ENCODE data around the gene SENP3. TPM values are rescaled to one million over a fixed set of nuclear protein-coding genes. Genes with fewer than 3 reads are reported as not detected.
A peak's percentile ranks its signal among the peaks of the same experiment; 100 is the strongest.

Gene SENP3
- total RNA-seq, 4 donors from 2014 or later = 40.2 to 53.5 (median 51.6) TPM

DNA sequence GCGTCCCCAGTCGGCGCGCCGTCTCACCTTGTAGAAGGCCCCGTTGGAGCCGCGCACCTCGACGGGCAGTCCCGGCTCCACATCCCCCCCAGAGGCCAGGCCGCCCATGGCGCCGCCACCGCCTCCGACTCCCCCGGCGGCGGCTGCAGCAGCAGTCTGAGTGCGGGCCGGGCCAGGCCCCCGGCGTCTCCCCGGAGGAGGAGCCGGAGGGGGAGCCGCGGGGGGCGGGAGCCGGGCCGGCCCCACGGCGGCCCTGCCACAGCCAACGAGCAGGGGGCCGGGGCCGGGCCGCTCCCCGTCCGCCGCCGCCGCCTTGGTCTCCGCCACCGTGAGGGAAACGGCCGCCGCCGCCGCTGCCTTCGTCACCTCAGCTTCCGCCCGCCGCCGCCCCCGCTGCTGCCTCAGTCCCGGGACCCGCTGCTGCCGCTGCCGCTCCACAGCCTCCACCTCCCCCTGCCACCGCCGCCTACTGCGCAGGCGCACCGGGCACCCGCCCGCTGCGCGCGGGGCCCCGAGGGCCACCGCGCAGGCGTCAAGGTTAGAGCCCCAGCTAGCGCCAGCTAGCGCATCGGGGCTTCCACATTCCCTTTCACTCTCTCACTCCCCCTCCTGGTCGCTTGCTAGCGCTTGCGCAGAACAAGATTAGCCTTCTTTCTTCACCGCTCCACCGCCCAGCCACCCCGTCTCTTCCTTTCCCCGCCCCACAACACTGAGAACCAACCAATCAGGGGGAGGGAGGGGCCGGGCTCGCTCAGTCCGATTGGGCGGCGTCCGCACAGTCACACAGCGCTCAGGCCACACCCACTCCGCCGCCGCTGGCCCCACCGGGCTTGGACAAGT, 52.9 kb downstream of the SENP3 start, which contains the start of gene FXR2:
FXR2 (minus strand) TSS at position 473 of the 840 bp plus-strand sequence; CDS start at position 108, 365 bp downstream.
- peak; percentile 100 for DNase-seq (ENCODE audit: low spot score in 2 of 2)
- Histone ChIP-seq H3K27me3 (no peaks in the 10 kb centered on the region), H3K4me1 (peaks cover 44% of the 10 kb centered on the region), H3K9me3 (no peaks in the 10 kb centered on the region), H3K36me3 (peaks cover 11% of the 10 kb centered on the region), H3K27ac (peak within 1 kb of the TSS; percentile 94), H3K4me3 (peak within 1 kb of the TSS; percentile 83)
- WGBS = under 1% methylated on average over 36 of the region's 93 CpGs
- TF ChIP-seq POLR2A (IDR thresholded peaks at IDR 0.05) = peak in 1 of 2 donors; percentile 70
- TF ChIP-seq EP300 (IDR thresholded peaks at IDR 0.05) = no peak
- TF ChIP-seq, protein P1, sequence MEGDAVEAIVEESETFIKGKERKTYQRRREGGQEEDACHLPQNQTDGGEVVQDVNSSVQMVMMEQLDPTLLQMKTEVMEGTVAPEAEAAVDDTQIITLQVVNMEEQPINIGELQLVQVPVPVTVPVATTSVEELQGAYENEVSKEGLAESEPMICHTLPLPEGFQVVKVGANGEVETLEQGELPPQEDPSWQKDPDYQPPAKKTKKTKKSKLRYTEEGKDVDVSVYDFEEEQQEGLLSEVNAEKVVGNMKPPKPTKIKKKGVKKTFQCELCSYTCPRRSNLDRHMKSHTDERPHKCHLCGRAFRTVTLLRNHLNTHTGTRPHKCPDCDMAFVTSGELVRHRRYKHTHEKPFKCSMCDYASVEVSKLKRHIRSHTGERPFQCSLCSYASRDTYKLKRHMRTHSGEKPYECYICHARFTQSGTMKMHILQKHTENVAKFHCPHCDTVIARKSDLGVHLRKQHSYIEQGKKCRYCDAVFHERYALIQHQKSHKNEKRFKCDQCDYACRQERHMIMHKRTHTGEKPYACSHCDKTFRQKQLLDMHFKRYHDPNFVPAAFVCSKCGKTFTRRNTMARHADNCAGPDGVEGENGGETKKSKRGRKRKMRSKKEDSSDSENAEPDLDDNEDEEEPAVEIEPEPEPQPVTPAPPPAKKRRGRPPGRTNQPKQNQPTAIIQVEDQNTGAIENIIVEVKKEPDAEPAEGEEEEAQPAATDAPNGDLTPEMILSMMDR (IDR thresholded peaks at IDR 0.05) = peak; percentile 54 to 81

- 2% methylated on average over 28 of the region's 28 CpGs for WGBS
Observed at GRCh38 chr17:7615265-7615747, 53.6 kb downstream of the SENP3 start.

DNA sequence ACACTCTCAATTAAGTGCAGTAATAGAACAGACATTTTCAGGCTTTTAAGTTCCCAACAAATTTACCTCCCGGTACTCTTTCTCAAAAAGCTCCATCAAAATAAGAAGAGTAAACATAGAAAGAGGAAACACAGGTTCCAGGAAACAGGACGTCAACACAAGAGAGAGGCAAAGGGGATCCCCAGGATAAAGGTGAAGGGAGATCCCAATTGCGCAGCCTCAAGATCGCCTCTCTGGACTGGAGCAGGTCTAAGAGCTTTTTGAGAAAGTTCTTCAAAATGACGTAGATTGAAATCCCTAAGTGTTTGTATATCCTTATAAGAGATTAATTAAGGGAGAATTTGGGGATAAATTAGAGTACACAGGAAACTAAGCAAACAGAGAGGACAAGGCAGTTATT, 56.9 kb downstream of the SENP3 start:
- Histone ChIP-seq H3K27me3 (no peaks in the 10 kb centered on the region), H3K4me1 (peaks cover 10% of the 10 kb centered on the region), H3K4me3 (no peak overlapping the region), H3K36me3 (no peaks in the 10 kb centered on the region), H3K9me3 (no peaks in the 10 kb centered on the region), H3K27ac (no peak overlapping the region)
- no peak for DNase-seq (ENCODE audit: low spot score in 2 of 2)
- 88% methylated on average over 5 of the region's 5 CpGs for WGBS
- TF ChIP-seq EP300 (IDR thresholded peaks at IDR 0.05) (no peak), POLR2AphosphoS5 (IDR thresholded peaks at IDR 0.05) (no peak), POLR2A (IDR thresholded peaks at IDR 0.05) (no peak)
- TF ChIP-seq, protein P1 (IDR thresholded peaks at IDR 0.05) = no peak

More at GRCh38 chr17:7615265-7615747, 53.6 kb downstream of the SENP3 start:
- no peak for DNase-seq (ENCODE audit: low spot score in 2 of 2)
- Histone ChIP-seq H3K9me3 (no peaks in the 10 kb centered on the region), H3K27me3 (no peaks in the 10 kb centered on the region), H3K36me3 (peaks cover 10% of the 10 kb centered on the region), H3K27ac (peak overlapping the region; percentile 94), H3K4me1 (peaks cover 40% of the 10 kb centered on the region), H3K4me3 (peak overlapping the region; percentile 83)
- no peak for TF ChIP-seq POLR2A (IDR thresholded peaks at IDR 0.05)

DNA sequence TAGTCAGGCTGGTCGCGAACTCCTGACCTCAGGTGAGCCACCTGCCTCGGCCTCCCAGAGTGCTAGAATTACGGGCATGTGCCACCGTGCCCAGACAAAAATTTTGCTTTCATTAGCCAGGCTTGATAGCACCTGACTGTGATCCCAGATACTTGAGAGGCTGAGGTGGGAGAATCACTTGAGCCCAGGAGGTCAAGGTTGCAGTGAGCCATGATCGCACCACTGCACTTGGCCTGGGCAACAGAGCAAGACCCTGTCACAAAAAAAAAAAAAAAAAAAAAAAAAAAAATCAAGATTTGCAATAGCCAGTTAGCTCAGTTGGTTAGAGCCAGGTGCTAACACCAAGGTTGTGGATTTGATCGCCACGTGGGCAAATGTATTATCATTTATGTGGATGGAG, 59.1 kb downstream of the SENP3 start:
- no peaks in the 10 kb centered on the region for H3K4me1 ChIP-seq
- H3K27me3 ChIP-seq = no peaks in the 10 kb centered on the region
- no peak for DNase-seq (ENCODE audit: low spot score in 2 of 2)
- no peak overlapping the region for H3K27ac ChIP-seq
- WGBS = 80% methylated on average over 8 of the region's 8 CpGs
- H3K4me3 ChIP-seq = no peak overlapping the region
- H3K9me3 ChIP-seq = no peaks in the 10 kb centered on the region
- no peaks in the 10 kb centered on the region for H3K36me3 ChIP-seq
- TF ChIP-seq, protein P1 (IDR thresholded peaks at IDR 0.05) = no peak
- no peak for TF ChIP-seq EP300 (IDR thresholded peaks at IDR 0.05)
- no peak for TF ChIP-seq POLR2AphosphoS5 (IDR thresholded peaks at IDR 0.05)
- TF ChIP-seq POLR2A (IDR thresholded peaks at IDR 0.05) = no peak

Other genes starting within 250 kb of the SENP3 start
- 100 to 1,000 TPM in 1 of 4 donors, 10 to 100 TPM in 3; 77.4 to 123 (median 87.0) TPM for gene GPS2, start 246.6 kb upstream of the SENP3 start, total RNA-seq
- gene NEURL4, start 232.6 kb upstream of the SENP3 start, total RNA-seq = 10 to 100 TPM; 11.7 to 51.3 (median 20.6) TPM
- gene ACAP1, start 225.4 kb upstream of the SENP3 start, total RNA-seq = 10 to 100 TPM in 1 of 4 donors, 1 to 10 TPM in 2, under 1 TPM in 1; 0.70 to 12.4 (median 4.5) TPM
- 10 to 100 TPM in 3 of 4 donors, 1 to 10 TPM in 1; 9.1 to 50.1 (median 32.4) TPM for gene KCTD11, start 209.8 kb upstream of the SENP3 start, total RNA-seq
- under 1 TPM in 1 of 4 donors, not detected in 3; 0.44 TPM for gene TMEM95, start 206.8 kb upstream of the SENP3 start, total RNA-seq
- gene TNK1, start 180.8 kb upstream of the SENP3 start, total RNA-seq = 10 to 100 TPM; 15.3 to 42.9 (median 20.7) TPM
- gene PLSCR3, start 167.4 kb upstream of the SENP3 start, total RNA-seq = 10 to 100 TPM; 21.6 to 55.3 (median 40.7) TPM
- gene TMEM256, start 157.8 kb upstream of the SENP3 start, total RNA-seq = 100 to 1,000 TPM in 2 of 4 donors, 10 to 100 TPM in 2; 53.5 to 128 (median 89.6) TPM
- gene NLGN2, start 154.1 kb upstream of the SENP3 start, total RNA-seq = 10 to 100 TPM in 1 of 4 donors, 1 to 10 TPM in 3; 5.9 to 17.9 (median 8.1) TPM
- not detected for gene SPEM1, start 141.6 kb upstream of the SENP3 start, total RNA-seq
- gene SPEM2, start 136.3 kb upstream of the SENP3 start, total RNA-seq = not detected
- not detected for gene SPEM3, start 133.1 kb upstream of the SENP3 start, total RNA-seq
- gene TMEM102, start 126.5 kb upstream of the SENP3 start, total RNA-seq = 10 to 100 TPM; 18.7 to 24.5 (median 19.5) TPM
- gene FGF11, start 122.4 kb upstream of the SENP3 start, total RNA-seq = 10 to 100 TPM; 10.3 to 28.5 (median 12.5) TPM
- 10 to 100 TPM in 2 of 4 donors, 1 to 10 TPM in 2; 7.3 to 11.3 (median 9.7) TPM for gene CHRNB1, start 116.9 kb upstream of the SENP3 start, total RNA-seq
- 10 to 100 TPM; 36.1 to 65.7 (median 45.3) TPM for gene ZBTB4, start 82.3 kb upstream of the SENP3 start, total RNA-seq
- not detected for gene SLC35G6, start 80.5 kb upstream of the SENP3 start, total RNA-seq
- 100 to 1,000 TPM; 104 to 194 (median 140) TPM for gene POLR2A, start 77.6 kb upstream of the SENP3 start, total RNA-seq
- 10 to 100 TPM; 12.7 to 28.4 (median 18.0) TPM for gene TNFSF12, start 12.9 kb upstream of the SENP3 start, total RNA-seq
- gene TNFSF13, start 3.2 kb upstream of the SENP3 start, total RNA-seq = 10 to 100 TPM in 3 of 4 donors, 1 to 10 TPM in 1; 9.6 to 26.6 (median 15.5) TPM
- 10 to 100 TPM in 1 of 4 donors, 1 to 10 TPM in 3; 5.0 to 13.2 (median 9.6) TPM for gene CD68, start 17.7 kb downstream of the SENP3 start, total RNA-seq
- gene MPDU1, start 21.9 kb downstream of the SENP3 start, total RNA-seq = 100 to 1,000 TPM in 1 of 4 donors, 10 to 100 TPM in 3; 54.3 to 104 (median 86.3) TPM
- 100 to 1,000 TPM in 2 of 4 donors, 10 to 100 TPM in 2; 68.0 to 140 (median 102) TPM for gene SOX15, start 28.2 kb downstream of the SENP3 start, total RNA-seq
- gene FXR2, start 53.0 kb downstream of the SENP3 start, total RNA-seq = 10 to 100 TPM; 21.0 to 25.6 (median 22.5) TPM
- gene SAT2, start 65.9 kb downstream of the SENP3 start, total RNA-seq = 10 to 100 TPM; 28.7 to 58.8 (median 39.9) TPM
- gene SHBG, start 68.2 kb downstream of the SENP3 start, total RNA-seq = not detected
- gene ATP1B2, start 89.0 kb downstream of the SENP3 start, total RNA-seq = 1 to 10 TPM in 1 of 4 donors, under 1 TPM in 3; 0.49 to 4.2 (median 0.74) TPM
- gene TP53, start 125.6 kb downstream of the SENP3 start, total RNA-seq = 10 to 100 TPM; 37.2 to 77.2 (median 65.2) TPM
- 1 to 10 TPM; 3.9 to 7.6 (median 5.5) TPM for gene WRAP53, start 126.6 kb downstream of the SENP3 start, total RNA-seq
- gene EFNB3, start 143.3 kb downstream of the SENP3 start, total RNA-seq = 1 to 10 TPM; 6.2 to 9.2 (median 9.0) TPM
- under 1 TPM in 2 of 4 donors, not detected in 2; 0.08 to 0.19 TPM for gene DNAH2, start 155.8 kb downstream of the SENP3 start, total RNA-seq

Data from suprapubic skin (tissue), 4 donors.